T-cell (primary cell): ENCODE data around the gene TRIM15. TPM values are rescaled to one million over a fixed set of nuclear protein-coding genes. Genes with fewer than 3 reads are reported as not detected.
"Not testable (repeated sequence)": the region's sequence is repeated elsewhere in the genome, so short reads cannot be mapped to it uniquely, and the experiment has no call there.

ENCODE experiments used
- ATAC-seq, 4 experiments: fragments of 200-7000 bp in 3 of 4; fragments of 150-1000 bp in 1 of 4; cut with Tn5 transposase; replicated peaks in 1 of 4; 1 replicate in 3 of 4; 2 replicates in 1 of 4; pipeline ENCODE4 v1.10.0; 2021; ENCODE audit warnings: moderate library complexity in 3 of 4, mild to moderate bottlenecking in 2 of 4, moderate number of reproducible peaks in 1 of 4
- CTCF ChIA-PET, 2 donors: fragments of 300-600 bp; sonication (Branson Sonifier 250); formaldehyde crosslinking; loops; one replicate each; lab custom pipeline; 2022; ENCODE audit warnings: antibody characterized with exemption in 2 of 2; lab: Charles Lee
- POLR2A ChIA-PET, 2 donors: fragments of 300-600 bp; sonication (Branson Sonifier 250); formaldehyde crosslinking; loops; one replicate each; lab custom pipeline; 2022; ENCODE audit warnings: antibody characterized with exemption in 2 of 2; lab: Charles Lee
- DNase-seq, 35 experiments: peaks; one replicate each; pipeline versions ENCODE4 v3.0.0 to v3.0.0-alpha.2; 2013 to 2023
- H3K27ac ChIP-seq: one replicate; pipeline ENCODE4 v1.5.1; 2013; ENCODE audit warnings: low read length
- H3K27me3 ChIP-seq, 2 experiments: replicated peaks in 1 of 2; 1 replicate in 1 of 2; 2 replicates in 1 of 2; pipeline versions ENCODE4 v1.6.1 to v1.7.0; 2013; ENCODE audit warnings: low read length in 1 of 2, mixed read lengths in 1 of 2; ENCODE audit not compliant: control insufficient read depth in 2 of 2, insufficient read depth in 2 of 2; ENCODE audit errors: extremely low read depth in 1 of 2
- H3K36me3 ChIP-seq, 2 donors: 1 replicate in 1 of 2; 2 replicates in 1 of 2; pipeline versions ENCODE4 v1.6.1 to v1.7.0; 2013; ENCODE audit warnings: low read length in 1 of 2; ENCODE audit not compliant: control insufficient read depth in 2 of 2, insufficient read depth in 1 of 2; ENCODE audit errors: extremely low read depth in 1 of 2
- H3K4me1 ChIP-seq, 2 experiments: 1 replicate in 1 of 2; 2 replicates in 1 of 2; pipeline versions ENCODE4 v1.6.1 to v1.7.0; 2013; ENCODE audit warnings: low read length in 2 of 2, mixed read lengths in 1 of 2; ENCODE audit not compliant: insufficient read depth in 2 of 2, control insufficient read depth in 1 of 2; ENCODE audit errors: extremely low read depth in 1 of 2
- H3K4me3 ChIP-seq, 2 donors: 1 replicate in 1 of 2; 2 replicates in 1 of 2; pipeline versions ENCODE4 v1.5.1 to v1.7.0; 2013; ENCODE audit warnings: mild to moderate bottlenecking in 2 of 2, low read length in 1 of 2, moderate library complexity in 1 of 2; ENCODE audit not compliant: control insufficient read depth in 1 of 2; ENCODE audit errors: extremely low read depth in 1 of 2
- H3K9me3 ChIP-seq: 2 replicates; pipeline ENCODE4 v1.7.0; 2013
- H3K27ac Mint-ChIP-seq, 2 donors: one replicate each; pipeline ENCODE4 v1.8.0; 2020 to 2021; ENCODE audit warnings: mild to moderate bottlenecking in 2 of 2, mixed read lengths in 2 of 2
- H3K27me3 Mint-ChIP-seq, 2 donors: one replicate each; pipeline ENCODE4 v1.8.0; 2021 to 2022; ENCODE audit warnings: mixed read lengths in 2 of 2
- H3K36me3 Mint-ChIP-seq: one replicate; pipeline ENCODE4 v1.8.0; 2021; ENCODE audit warnings: mixed read lengths
- H3K4me1 Mint-ChIP-seq, 3 donors: one replicate each; pipeline ENCODE4 v1.8.0; 2020 to 2022; ENCODE audit warnings: mixed read lengths in 3 of 3, mild to moderate bottlenecking in 1 of 3
- H3K4me3 Mint-ChIP-seq, 3 donors: one replicate each; pipeline ENCODE4 v1.8.0; 2020 to 2022; ENCODE audit warnings: mild to moderate bottlenecking in 3 of 3, mixed read lengths in 3 of 3, moderate library complexity in 3 of 3
- H3K9me3 Mint-ChIP-seq, 3 donors: one replicate each; pipeline ENCODE4 v1.8.0; 2020 to 2022; ENCODE audit warnings: mixed read lengths in 3 of 3
- WGBS: methylation state at CpG from one replicate; pipeline ENCODE4 v1.1.5; 2013; ENCODE audit warnings: missing lambda C conversion rate; ENCODE audit not compliant: insufficient coverage; 5-methylcytosine and 5-hydroxymethylcytosine counted together
- total RNA-seq, 35 experiments: library from RNA in 6 of 35; stranded (reverse) in 6 of 35; fragments of 120-200 nt in 1 of 35; gene quantifications; one replicate each; pipeline versions ENCODE4 v1.2.1 to v1.2.4 and lab custom pipeline; 2013 to 2026

The TRIM15 gene
- total RNA-seq (not detected), total RNA-seq (lab: John Stamatoyannopoulos, UW) (0 to 0.09 (median 0) reads per million in 29 experiments)
- total RNA-seq (2013): not detected

GRCh38 chr6:30163090-30163917, at the start of gene TRIM15:
Gene TRIM15 (plus strand): TSS chr6:30163546. CDS start chr6:30163685, 139 bp downstream.
- Mint-ChIP-seq H3K27me3 (peaks cover 21 to 22% of the 10 kb centered on the region in 2 donors), H3K36me3 (no peaks in the 10 kb centered on the region), H3K27ac (no peak within 1 kb of the TSS), H3K9me3 (no peaks in the 10 kb centered on the region), H3K4me1 (peaks cover 7 to 17% (median 12%) of the 10 kb centered on the region in 3 donors), H3K4me3 (no peak within 1 kb of the TSS)
- ATAC-seq (peak in 2 of 4 experiments; percentile 32 to 53), DNase-seq (peak in 1 of 35 experiments; percentile 41)
- Histone ChIP-seq H3K4me3 (no peak within 1 kb of the TSS), H3K9me3 (no peaks in the 10 kb centered on the region), H3K27me3 (peaks cover 0 to 26% of the 10 kb centered on the region in 2 experiments), H3K4me1 (peaks cover 0 to 8% of the 10 kb centered on the region in 2 experiments), H3K27ac (no peak within 1 kb of the TSS), H3K36me3 (no peaks in the 10 kb centered on the region)
- 60% methylated on average over 27 of the region's 31 CpGs for WGBS
- ChIA-PET POLR2A (no interaction called here), CTCF (no interaction called here)

DNA sequence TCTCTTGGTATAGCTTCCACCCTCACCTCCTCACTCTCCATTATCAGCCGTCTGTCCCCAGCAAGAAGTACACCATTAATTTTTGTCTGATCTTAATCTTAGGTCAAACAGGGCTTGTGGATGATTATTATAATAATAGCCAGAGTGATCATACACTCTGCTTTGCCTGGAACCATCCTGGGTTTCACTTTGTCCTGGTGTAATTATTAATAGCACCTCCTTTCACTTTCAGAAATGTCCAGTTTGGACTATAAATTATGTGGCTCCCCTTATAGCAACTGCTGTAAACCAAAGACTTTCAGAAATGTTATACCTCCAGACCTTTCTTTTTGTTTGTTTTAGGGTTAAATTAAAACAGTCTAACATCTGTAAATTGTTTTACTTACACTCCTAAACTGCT, 49.5 kb upstream of the TRIM15 start:
- DNase-seq (no peak), ATAC-seq (no peak)
- Mint-ChIP-seq H3K4me3 (no peak overlapping the region), H3K27me3 (peaks cover 39 to 59% of the 10 kb centered on the region in 2 donors), H3K9me3 (no peaks in the 10 kb centered on the region), H3K4me1 (peaks cover 0 to 8% (median 4%) of the 10 kb centered on the region in 3 donors), H3K27ac (no peak overlapping the region), H3K36me3 (no peaks in the 10 kb centered on the region)
- no peaks in the 10 kb centered on the region for H3K9me3 ChIP-seq
- no peak overlapping the region for H3K27ac ChIP-seq
- POLR2A ChIA-PET: no interaction called here
- H3K4me1 ChIP-seq: no peaks in the 10 kb centered on the region
- no peak overlapping the region for H3K4me3 ChIP-seq
- H3K36me3 ChIP-seq: no peaks in the 10 kb centered on the region
- CTCF ChIA-PET: interaction anchor here in 1 of 2 donors (1.2 kb wide), 1 partner anchor 18 kb away, joined by 5 read pairs; no protein-coding TSS in a partner anchor
- WGBS: no CpG with 5 or more reads among the region's 1 CpG
- peaks cover 13 to 35% of the 10 kb centered on the region in 2 experiments for H3K27me3 ChIP-seq

DNA sequence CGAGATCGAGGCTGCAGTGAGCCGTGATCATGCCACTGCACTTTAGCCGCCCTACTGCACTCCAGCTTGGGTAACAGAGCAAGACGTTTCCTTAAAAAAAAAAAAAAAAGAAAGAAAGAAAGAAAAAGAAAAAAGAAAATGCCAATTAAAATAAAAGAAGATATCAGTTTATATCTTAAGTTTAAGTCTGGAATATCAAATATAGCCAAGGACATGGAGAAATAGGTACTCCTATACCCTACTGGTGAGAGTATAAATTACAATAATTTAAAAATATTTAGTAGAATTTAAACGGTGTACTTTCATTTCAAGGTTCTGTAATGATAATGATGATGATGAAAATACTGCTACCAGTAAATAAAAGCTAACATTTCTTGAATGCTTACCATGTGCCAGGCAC, 46.6 kb upstream of the TRIM15 start:
- Mint-ChIP-seq H3K27ac (no peak overlapping the region), H3K27me3 (peaks cover 26 to 45% of the 10 kb centered on the region in 2 donors), H3K4me1 (peaks cover 0 to 8% (median 4%) of the 10 kb centered on the region in 3 donors), H3K9me3 (no peaks in the 10 kb centered on the region), H3K4me3 (no peak overlapping the region), H3K36me3 (no peaks in the 10 kb centered on the region)
- no CpG with 5 or more reads among the region's 6 CpGs for WGBS
- H3K36me3 ChIP-seq: no peaks in the 10 kb centered on the region
- H3K27me3 ChIP-seq: peaks cover 9 to 16% of the 10 kb centered on the region in 2 experiments
- DNase-seq (no peak), ATAC-seq (no peak)
- H3K9me3 ChIP-seq: no peaks in the 10 kb centered on the region
- CTCF ChIA-PET: no interaction called here
- H3K4me3 ChIP-seq: no peak overlapping the region
- no peaks in the 10 kb centered on the region for H3K4me1 ChIP-seq
- POLR2A ChIA-PET: no interaction called here
- H3K27ac ChIP-seq: no peak overlapping the region

- H3K9me3 Mint-ChIP-seq, H3K27ac ChIP-seq, H3K27ac Mint-ChIP-seq, H3K4me3 ChIP-seq, H3K27me3 ChIP-seq, POLR2A ChIA-PET, ATAC-seq, H3K4me1 Mint-ChIP-seq, H3K4me3 Mint-ChIP-seq, H3K36me3 ChIP-seq, H3K4me1 ChIP-seq, H3K9me3 ChIP-seq, H3K36me3 Mint-ChIP-seq, DNase-seq: not testable (repeated sequence)
- WGBS: 100% methylated on average over 2 of the region's 5 CpGs
- peaks cover 15 to 34% of the 10 kb centered on the region in 2 donors for H3K27me3 Mint-ChIP-seq
- CTCF ChIA-PET: interaction anchor here (0.5 to 2.0 kb wide), 3 partner anchors 13 to 84 kb away, joined by 3 to 7 read pairs (median 5); no protein-coding TSS in a partner anchor
Measured at GRCh38 chr6:30118691-30119090, 44.7 kb upstream of the TRIM15 start.

- H3K4me3 ChIP-seq: no peak overlapping the region
- Mint-ChIP-seq H3K9me3 (no peaks in the 10 kb centered on the region), H3K27ac (no peak overlapping the region), H3K27me3 (peaks cover 26 to 37% of the 10 kb centered on the region in 2 donors), H3K4me3 (no peak overlapping the region), H3K36me3 (no peaks in the 10 kb centered on the region), H3K4me1 (no peaks in the 10 kb centered on the region)
- H3K4me1 ChIP-seq: no peaks in the 10 kb centered on the region
- 90% methylated on average over 8 of the region's 10 CpGs for WGBS
- ATAC-seq: no peak
- H3K27me3 ChIP-seq: peaks cover 2 to 10% of the 10 kb centered on the region in 2 experiments
- POLR2A ChIA-PET: no interaction called here
- no peaks in the 10 kb centered on the region for H3K9me3 ChIP-seq
- CTCF ChIA-PET: interaction anchor here in 1 of 2 donors (0.6 to 0.9 kb wide), 2 partner anchors 14 to 19 kb away, joined by 4 to 9 read pairs; no protein-coding TSS in a partner anchor
- no peak overlapping the region for H3K27ac ChIP-seq
- H3K36me3 ChIP-seq: no peaks in the 10 kb centered on the region
- DNase-seq: no peak
Measured at GRCh38 chr6:30121446-30122366, 41.6 kb upstream of the TRIM15 start.

DNA sequence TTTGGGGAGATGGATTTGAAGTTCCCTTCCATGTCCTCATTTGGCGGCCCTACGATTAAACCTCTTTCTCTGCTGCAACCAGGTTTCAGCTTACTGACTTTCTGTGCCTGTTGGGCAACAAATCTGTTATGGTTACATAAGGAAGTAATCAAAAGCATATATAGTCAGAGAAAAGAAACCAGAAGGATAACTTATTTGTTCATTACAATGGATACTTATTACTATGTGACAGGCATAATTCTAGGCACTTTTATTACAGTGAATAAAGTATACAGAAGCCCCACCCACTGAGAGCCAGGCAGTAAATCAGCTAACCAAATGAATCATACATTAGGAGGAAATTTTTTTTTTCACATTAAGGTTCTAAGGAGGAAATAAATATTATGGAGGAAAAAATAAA, 40.8 kb upstream of the TRIM15 start:
- Histone ChIP-seq H3K4me3 (no peak overlapping the region), H3K9me3 (no peaks in the 10 kb centered on the region), H3K27me3 (peaks cover 0 to 18% of the 10 kb centered on the region in 2 experiments), H3K36me3 (no peaks in the 10 kb centered on the region), H3K4me1 (peaks cover 0 to under 1% of the 10 kb centered on the region in 2 experiments), H3K27ac (no peak overlapping the region)
- Mint-ChIP-seq H3K36me3 (no peaks in the 10 kb centered on the region), H3K4me1 (peaks cover 0 to 3% (median 2%) of the 10 kb centered on the region in 3 donors), H3K27ac (no peak overlapping the region), H3K4me3 (no peak overlapping the region), H3K27me3 (peaks cover 31 to 43% of the 10 kb centered on the region in 2 donors), H3K9me3 (no peaks in the 10 kb centered on the region)
- POLR2A ChIA-PET: no interaction called here
- no peak for DNase-seq
- WGBS: no CpG with 5 or more reads among the region's 2 CpGs
- CTCF ChIA-PET: interaction anchor here in 1 of 2 donors (0.6 to 0.9 kb wide), 2 partner anchors 14 to 19 kb away, joined by 4 to 9 read pairs; no protein-coding TSS in a partner anchor
- no peak for ATAC-seq
